Skeletal muscle satellite cell (primary cell): Measurements from ENCODE around the gene DFFA.

Experiments
- H3K27me3 ChIP-seq: 2 replicates; pipeline ENCODE4 v1.7.0; 2013; ENCODE audit warnings: low read length; ENCODE audit not compliant: control insufficient read depth, insufficient read depth
- H3K36me3 ChIP-seq: 2 replicates; pipeline ENCODE4 v1.7.0; 2013; ENCODE audit warnings: mild to moderate bottlenecking, control low read depth, low read length; ENCODE audit not compliant: insufficient read depth
- H3K4me1 ChIP-seq: 2 replicates; pipeline ENCODE4 v1.7.0; 2013; ENCODE audit warnings: low read length; ENCODE audit not compliant: control insufficient read depth, insufficient read depth
- H3K4me2 ChIP-seq: 2 replicates; pipeline ENCODE4 v1.7.0; 2013; ENCODE audit warnings: mild to moderate bottlenecking, low read length
- H3K4me3 ChIP-seq: 2 replicates; pipeline ENCODE4 v1.7.0; 2013; ENCODE audit warnings: low read length
- H3K9ac ChIP-seq: 2 replicates; pipeline ENCODE4 v1.7.0; 2013; ENCODE audit warnings: mild to moderate bottlenecking, low read depth, low read length, moderate library complexity
- H3K9me3 ChIP-seq: replicated peaks from 2 replicates; pipeline ENCODE4 v1.7.0; 2013; ENCODE audit warnings: mild to moderate bottlenecking, control low read depth, low read length

DFFA gene

DNA sequence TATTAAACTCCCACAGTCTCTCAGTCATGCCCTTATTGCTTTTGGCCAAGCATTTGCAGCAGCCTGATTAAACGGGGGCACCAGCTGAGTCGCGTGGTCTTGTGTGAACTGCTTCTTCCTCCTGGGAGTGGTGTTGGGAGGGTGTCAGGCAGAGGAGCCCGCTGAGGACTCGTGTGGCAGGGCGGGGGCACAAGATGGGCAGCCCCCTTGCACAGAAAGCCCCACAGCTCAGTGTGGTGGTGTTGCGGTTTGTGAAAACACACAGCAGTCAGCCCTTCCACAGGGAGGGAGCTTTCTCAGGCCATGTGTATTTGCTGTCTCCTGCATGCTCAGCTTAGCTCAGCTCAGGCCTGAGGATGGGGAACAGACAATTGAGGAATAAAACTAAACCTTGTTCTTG is 24.8 kb upstream of the DFFA start:
- Histone ChIP-seq H3K4me1 (peaks cover 9% of the 10 kb centered on the region), H3K4me3 (no peak overlapping the region), H3K4me2 (no peak overlapping the region), H3K9ac (no peak overlapping the region), H3K27me3 (no peaks in the 10 kb centered on the region), H3K9me3 (no peaks in the 10 kb centered on the region), H3K36me3 (no peaks in the 10 kb centered on the region)

DNA sequence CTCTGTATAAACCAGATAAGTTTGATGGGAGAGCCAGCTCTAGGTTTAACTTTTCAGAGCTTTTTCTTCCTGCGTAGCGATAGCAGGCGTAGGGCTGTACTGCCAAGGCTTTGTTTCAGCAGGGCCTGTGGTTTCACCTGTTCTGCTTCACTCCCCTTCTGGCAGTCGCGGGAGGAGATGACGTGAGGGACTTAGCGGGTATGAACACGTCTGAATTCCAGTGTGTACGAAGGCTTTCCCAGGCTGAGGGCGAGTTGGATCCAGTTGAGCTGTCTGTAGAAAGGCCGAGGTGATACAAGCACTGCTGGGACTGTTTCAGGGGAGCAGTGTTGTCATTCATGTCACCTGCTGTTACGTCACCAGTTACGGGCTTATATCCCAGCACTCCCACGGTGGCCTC is 23.6 kb upstream of the DFFA start:
- H3K4me1 ChIP-seq, result peaks cover 9% of the 10 kb centered on the region
- no peaks in the 10 kb centered on the region for H3K9me3 ChIP-seq
- no peaks in the 10 kb centered on the region for H3K27me3 ChIP-seq
- no peak overlapping the region for H3K4me3 ChIP-seq
- H3K4me2 ChIP-seq, result no peak overlapping the region
- no peaks in the 10 kb centered on the region for H3K36me3 ChIP-seq
- no peak overlapping the region for H3K9ac ChIP-seq

DNA sequence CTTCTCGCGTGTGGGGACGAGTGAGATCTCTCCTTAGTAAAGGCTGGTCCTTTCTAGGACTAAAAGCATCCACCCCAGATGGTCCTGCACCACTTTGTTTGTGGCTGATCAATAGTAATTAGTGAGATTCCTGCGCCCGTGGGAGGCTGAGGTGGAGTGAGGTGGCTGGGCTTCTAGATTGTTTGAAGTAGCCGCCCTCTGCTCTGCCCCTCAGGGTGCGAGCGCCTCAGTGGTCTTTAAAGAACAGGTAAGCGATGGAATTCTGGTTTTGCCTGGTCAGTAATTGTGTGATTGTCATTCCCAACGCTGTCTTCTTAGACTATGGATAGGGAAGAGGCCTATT is 23.1 kb upstream of the DFFA start:
- Histone ChIP-seq H3K9ac (peak overlapping the region; percentile 29), H3K4me3 (no peak overlapping the region), H3K27me3 (no peaks in the 10 kb centered on the region), H3K4me2 (peak overlapping the region; percentile 76), H3K9me3 (no peaks in the 10 kb centered on the region), H3K4me1 (peaks cover 9% of the 10 kb centered on the region), H3K36me3 (no peaks in the 10 kb centered on the region)

DNA sequence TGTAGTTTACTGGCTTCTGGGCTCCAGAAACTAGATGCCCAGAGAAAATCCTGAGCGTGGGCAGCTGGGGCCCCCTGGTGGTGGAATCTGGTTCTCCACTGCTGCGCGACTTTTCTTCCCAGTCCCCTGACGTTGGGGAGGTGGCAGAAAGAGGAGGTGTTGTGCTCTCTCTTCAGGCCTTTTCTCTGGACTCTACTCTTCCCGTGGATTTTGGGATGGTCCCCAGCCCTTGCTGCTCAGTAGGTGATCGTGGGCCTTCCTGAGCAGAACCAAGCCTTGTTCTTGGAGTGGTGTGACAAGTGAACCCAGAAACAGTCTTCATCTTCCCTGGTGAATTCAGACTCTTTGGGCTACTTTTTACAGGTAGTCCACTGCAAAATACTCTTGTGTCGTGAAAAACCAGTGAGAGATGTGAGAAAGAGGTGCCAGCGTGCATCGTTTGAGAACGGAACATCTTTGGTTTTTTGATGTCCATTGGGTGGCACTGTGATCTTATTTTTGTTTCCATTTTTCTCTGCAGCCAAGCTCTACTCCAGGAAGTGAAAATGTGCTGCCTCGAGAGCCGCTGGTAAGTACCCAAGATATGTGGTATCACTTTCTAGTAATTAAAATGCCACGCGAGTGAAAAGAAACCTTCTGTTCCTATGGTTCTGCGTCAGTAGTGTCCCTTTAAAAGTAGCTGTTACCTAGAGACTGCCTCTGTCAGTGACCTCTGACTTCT is 22.6 kb upstream of the DFFA start:
- Histone ChIP-seq H3K9ac (peak overlapping the region; percentile 29), H3K4me1 (peaks cover 9% of the 10 kb centered on the region), H3K27me3 (no peaks in the 10 kb centered on the region), H3K4me3 (peak overlapping the region; percentile 40), H3K4me2 (peak overlapping the region; percentile 76), H3K36me3 (no peaks in the 10 kb centered on the region), H3K9me3 (no peaks in the 10 kb centered on the region)

DNA sequence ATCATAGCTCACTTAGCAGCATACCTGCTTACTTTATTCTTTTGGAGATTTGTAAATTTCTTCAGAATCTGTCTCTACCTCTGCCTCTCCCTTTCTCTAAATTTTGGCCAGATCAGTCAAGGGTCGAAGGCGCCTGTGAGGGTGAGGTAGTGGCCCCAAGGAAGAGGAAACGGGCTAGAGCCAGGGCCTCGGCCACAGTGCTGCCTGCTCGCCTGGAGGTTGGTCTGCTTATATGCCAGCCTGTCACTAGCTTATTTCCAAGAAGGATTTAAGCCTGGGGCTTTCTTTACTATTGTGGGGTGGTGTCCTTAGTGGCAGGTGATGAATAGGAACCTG is 22.1 kb upstream of the DFFA start:
- Histone ChIP-seq H3K36me3 (no peaks in the 10 kb centered on the region), H3K27me3 (no peaks in the 10 kb centered on the region), H3K9ac (no peak overlapping the region), H3K4me1 (peaks cover 9% of the 10 kb centered on the region), H3K9me3 (no peaks in the 10 kb centered on the region), H3K4me2 (no peak overlapping the region), H3K4me3 (no peak overlapping the region)

DNA sequence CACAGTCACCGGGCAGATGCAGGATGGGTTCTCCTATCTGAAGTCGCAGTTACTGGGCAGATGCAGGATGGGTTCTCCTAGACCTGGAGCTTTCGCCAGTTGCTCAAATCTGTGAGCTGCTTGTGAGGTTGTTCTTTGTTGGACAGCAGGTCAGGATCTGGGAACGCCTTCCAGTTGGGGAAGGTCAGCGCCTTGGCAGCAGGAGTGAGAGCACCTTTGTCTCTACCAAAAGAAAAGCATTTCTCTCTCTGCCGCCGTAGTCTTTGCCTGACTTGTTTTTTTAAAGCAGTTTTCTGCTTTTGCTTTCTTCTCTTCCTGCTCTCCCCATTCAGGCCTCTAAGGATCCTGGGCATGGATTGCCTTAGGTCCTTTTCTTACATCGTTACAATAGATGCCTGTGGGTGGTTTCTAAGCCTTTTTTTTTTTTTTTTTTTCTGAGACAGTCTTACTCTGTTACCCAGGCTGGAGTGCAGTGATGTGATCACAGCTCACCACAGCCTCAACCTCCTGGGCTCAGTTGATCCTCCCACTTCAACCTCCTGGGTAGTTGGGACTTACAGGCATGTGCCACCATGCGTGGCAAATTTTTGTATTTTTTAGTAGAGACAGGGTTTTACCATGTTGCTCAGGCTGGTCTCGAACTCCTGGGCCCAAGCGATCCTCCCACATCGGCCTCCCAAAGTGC is 18.1 kb upstream of the DFFA start:
- no peak overlapping the region for H3K4me2 ChIP-seq
- H3K4me3 ChIP-seq, result no peak overlapping the region
- peaks cover 8% of the 10 kb centered on the region for H3K4me1 ChIP-seq
- no peaks in the 10 kb centered on the region for H3K36me3 ChIP-seq
- no peak overlapping the region for H3K9ac ChIP-seq
- H3K27me3 ChIP-seq, result no peaks in the 10 kb centered on the region
- H3K9me3 ChIP-seq, result no peaks in the 10 kb centered on the region

DNA sequence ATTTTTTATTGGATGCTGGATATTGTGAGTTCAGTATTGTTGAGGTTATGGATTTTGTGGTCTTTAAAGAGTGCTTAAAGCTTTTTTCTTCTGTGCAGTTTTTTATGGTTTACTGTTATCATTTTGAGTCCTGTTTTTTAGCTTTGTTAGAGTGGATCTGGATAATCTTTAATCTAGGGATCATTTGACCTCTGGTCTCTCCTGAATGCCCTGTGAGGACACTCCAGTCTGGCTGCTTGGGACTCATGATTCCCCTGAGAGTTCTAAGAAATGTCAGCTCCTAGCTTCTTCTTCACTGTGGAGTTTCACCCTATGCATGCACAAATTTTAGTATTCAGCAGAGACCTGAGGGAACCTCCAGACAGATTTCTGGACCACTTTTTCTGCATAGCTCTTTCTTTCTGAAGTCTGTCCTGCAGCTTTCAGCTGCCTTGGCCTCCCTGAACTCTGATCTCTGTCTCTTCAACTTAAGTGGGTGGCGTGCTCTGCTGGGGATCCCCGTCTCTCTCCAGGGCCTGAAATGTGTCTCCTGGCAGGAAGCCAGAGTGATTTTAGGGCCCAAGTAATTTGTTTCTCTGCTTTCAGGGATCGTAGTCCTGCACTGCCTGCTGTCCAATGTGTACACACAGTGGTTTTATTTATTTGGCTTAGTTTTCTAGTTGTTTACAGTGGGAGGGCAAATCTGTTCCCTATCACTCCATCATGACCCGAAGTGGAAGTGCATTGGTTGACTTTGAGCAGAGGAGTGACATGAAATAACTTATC is 17.1 kb upstream of the DFFA start:
- Histone ChIP-seq H3K4me2 (no peak overlapping the region), H3K9ac (no peak overlapping the region), H3K4me3 (no peak overlapping the region), H3K36me3 (no peaks in the 10 kb centered on the region), H3K9me3 (no peaks in the 10 kb centered on the region), H3K27me3 (no peaks in the 10 kb centered on the region), H3K4me1 (no peaks in the 10 kb centered on the region)

DNA sequence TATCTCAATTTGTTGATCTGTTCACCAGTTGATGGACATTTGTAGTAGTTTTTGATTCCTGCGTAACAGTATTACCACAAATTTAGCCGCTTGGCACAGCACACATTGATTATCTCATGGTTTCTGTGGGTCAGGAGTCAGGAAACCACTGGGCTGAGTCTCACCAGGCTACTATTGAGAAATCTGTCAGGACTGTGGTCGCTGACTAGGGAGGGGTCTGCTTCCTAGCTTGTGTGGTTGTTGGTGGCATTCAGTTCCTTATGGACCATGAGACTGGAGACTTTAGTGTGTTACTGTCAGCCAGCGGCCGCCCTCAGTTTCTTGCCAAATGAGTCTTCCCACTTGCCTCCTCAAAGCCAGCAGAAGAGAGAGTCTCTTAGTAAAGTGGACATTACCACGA is 12.2 kb upstream of the DFFA start:
- Histone ChIP-seq H3K4me2 (no peak overlapping the region), H3K27me3 (no peaks in the 10 kb centered on the region), H3K4me3 (no peak overlapping the region), H3K9me3 (no peaks in the 10 kb centered on the region), H3K4me1 (no peaks in the 10 kb centered on the region), H3K9ac (no peak overlapping the region), H3K36me3 (no peaks in the 10 kb centered on the region)

DNA sequence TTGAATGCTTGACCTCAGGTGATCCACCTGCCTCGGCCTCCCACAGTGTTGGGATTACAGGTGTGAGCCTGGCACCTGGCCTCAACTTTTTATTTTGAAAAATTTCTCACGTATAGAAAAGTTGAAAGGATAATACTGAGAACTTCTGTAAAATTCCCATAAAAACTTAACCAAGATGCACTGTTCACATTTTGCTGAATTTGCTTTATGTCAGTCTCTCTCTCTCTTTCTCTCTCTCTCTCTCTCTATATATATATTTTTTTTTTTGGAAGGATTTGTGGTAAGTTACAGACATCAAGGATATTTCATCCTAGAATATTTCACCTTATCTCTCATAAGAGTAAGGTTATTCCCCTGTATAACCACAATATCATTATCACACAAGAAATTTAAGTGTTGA is 8.3 kb upstream of the DFFA start:
- no peaks in the 10 kb centered on the region for H3K36me3 ChIP-seq
- H3K4me3 ChIP-seq, result no peak overlapping the region
- no peak overlapping the region for H3K4me2 ChIP-seq
- no peaks in the 10 kb centered on the region for H3K9me3 ChIP-seq
- H3K4me1 ChIP-seq, result peaks cover 6% of the 10 kb centered on the region
- H3K9ac ChIP-seq, result no peak overlapping the region
- H3K27me3 ChIP-seq, result no peaks in the 10 kb centered on the region

DNA sequence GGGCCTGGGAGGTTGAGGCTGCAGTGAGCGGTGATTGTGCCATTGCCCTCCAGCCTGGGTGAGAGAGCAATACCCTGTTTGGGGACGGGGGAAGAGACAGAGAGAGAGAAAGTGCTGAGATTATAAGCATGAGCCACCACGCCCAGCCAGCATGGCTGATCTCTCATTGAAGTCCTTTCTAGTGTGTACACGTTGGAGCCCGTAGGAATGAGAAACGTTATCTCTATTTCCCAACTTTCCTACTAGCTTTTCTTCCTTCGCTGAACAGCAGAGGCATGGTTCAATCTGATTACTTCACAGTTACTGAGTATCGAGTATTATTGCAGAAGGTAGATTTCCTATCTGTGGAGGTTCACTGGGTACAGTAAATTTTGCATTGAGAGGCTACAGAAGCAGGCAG is 7.0 kb upstream of the DFFA start:
- no peaks in the 10 kb centered on the region for H3K9me3 ChIP-seq
- no peak overlapping the region for H3K4me3 ChIP-seq
- no peak overlapping the region for H3K9ac ChIP-seq
- H3K4me2 ChIP-seq, result no peak overlapping the region
- H3K27me3 ChIP-seq, result no peaks in the 10 kb centered on the region
- peaks cover 7% of the 10 kb centered on the region for H3K4me1 ChIP-seq
- H3K36me3 ChIP-seq, result no peaks in the 10 kb centered on the region

DNA sequence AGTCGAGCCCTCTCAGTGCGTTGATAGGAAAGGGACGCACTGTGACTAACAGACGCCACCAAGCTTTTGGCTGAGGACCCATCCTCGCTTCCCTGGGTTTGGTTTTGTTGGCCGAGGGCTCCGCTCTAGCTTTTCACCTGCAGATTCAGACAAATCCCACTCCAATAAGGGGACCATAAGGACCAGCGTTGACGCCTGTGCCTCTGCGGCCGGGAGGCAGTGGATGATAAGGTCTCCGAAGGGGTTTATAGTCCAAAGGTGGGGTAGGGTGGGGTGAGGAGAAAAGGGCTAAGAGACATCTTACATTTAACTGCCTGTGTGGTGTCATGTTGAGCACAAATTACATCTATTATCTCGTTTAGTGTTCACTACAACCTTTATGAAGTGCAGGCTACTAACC is 3.2 kb upstream of the DFFA start:
- Histone ChIP-seq H3K4me2 (peak overlapping the region; percentile 91), H3K36me3 (no peaks in the 10 kb centered on the region), H3K27me3 (no peaks in the 10 kb centered on the region), H3K9ac (peak overlapping the region; percentile 83), H3K4me1 (peaks cover 18% of the 10 kb centered on the region), H3K4me3 (peak overlapping the region; percentile 97), H3K9me3 (no peaks in the 10 kb centered on the region)
